ENCODE results near the gene SLC7A14.

SLC7A14 gene

DNA sequence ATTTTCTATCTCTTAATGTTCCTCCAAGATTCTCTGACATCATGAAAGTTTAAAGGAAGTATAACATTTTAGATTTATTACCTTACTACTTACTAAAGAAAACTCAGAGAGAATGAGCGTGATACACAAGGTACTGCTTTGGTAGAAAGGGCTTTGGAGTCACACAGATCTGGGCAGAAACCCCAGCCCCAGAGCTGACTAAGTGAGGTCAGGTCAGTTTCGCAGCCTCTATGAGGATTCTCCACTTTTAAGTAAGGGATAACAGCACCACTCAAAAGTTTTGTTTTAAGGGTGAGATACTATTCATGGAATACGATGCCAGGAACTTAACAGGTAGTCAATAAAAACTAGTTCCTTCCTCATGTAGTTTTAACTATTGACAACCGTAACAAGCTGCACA is 91.1 kb downstream of the SLC7A14 start:
- DNase-seq, result no peak

DNA sequence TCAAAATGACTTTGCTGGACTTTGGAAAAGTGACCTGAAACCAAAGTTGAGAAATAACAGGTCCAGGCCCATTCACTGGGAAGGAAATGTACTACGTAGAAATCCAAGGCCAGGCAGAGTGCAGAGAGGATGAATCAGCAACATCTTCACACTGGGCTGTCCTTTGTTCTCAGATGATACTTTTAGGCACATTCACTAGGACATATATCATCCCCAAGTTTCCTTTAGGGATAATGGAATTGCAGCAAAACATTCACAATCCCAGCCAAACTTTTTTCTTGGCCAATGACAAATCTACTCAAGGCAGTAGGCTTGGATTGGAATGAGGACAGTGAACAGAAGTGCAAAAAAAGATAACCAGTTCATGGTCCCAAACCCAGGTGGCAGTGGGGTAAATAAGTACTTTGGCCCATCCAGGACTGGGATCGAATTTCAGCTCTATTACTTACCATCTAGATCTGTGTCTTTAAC is 92.1 kb downstream of the SLC7A14 start:
- DNase-seq, result no peak

DNA sequence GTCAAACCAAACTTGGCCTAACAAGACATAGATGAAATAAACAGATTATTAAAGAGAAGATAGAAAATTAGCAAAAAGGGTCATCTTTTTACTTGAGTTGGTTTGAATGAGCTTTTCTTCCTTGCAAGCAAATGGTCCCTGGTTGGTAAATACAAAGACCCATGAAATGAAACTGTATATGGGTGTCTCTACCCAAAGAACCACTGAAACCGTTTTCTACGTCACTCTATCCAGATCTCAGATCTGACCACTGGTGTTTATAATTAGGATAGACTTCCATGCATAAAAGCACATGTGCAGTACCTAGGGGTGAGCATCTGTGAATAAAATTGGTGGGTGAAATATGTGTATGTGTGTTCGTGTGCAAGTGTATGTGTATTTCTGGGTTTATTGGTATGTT is 94.0 kb downstream of the SLC7A14 start:
- no peak for DNase-seq

DNA sequence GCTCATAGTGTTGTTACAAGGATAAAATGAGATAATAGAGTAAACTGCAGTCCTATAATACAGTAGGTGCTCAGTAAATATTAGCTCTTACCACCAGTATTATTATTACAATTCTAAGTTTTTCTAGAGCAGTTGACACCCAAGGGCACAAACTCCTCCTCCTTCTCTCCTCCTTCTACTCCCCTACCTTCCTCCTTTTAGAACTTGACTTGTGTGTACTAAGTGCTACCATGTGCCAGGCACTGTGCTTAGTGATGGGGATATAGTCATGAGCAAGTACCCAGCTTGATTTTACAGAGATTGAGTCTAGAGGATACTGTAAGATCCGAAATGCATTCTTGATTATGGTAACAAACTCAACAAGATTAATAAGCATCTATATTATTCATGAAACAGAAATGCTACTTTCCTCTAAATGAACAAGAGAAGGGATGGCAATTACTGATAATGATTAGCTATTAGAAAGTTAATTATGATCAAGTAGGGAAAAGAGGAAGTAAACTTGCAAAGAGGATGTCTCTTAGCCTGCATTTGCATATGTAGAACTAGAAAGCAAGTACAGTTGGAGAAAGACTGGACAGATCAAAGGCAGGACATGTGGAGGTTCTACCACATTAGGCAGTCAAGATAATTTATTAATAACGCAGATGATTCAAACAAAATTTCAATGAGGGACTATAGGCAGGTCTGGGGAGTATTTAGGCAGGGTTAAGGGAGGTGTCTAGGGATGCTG is 94.9 kb downstream of the SLC7A14 start:
- DNase-seq, result no peak

DNA sequence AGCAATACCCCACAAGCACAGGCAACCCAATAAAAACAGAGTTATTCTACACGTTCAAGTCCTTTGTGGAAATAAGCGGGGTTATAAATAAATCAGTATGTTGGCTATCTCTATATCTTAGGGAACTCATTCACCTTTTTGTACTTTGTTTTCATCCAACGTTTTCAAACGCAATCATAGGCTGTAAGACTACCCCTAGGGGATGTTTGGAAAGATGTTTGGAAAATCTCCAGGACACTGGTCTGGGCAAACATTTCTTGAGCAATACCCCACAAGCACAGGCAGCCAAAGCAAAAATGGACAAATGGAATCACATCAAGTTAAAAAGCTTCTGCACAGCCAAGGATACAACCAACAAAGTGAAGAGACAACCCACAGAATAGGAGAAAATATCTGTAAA is 97.1 kb downstream of the SLC7A14 start:
- no peak for DNase-seq

DNA sequence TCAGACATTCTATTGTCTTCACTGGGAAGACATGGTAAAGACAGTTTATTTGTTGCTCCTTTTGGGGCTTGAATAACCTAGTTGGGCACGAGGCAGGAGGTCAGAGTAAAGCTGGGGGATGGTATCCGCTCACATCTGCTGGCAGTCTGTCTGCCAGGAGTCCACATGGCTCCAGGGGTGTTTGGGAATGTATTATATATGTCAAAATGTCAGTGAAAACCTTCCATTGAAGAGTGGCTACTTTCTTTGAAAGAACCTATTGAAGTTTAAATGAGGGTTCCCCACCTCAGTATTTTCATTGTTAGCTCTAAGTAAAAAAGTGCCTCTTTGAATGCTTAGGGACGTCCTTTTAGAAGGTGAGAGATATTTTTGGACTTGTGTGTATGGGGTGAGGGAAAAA is 98.8 kb downstream of the SLC7A14 start:
- peak; percentile 10 for DNase-seq

DNA sequence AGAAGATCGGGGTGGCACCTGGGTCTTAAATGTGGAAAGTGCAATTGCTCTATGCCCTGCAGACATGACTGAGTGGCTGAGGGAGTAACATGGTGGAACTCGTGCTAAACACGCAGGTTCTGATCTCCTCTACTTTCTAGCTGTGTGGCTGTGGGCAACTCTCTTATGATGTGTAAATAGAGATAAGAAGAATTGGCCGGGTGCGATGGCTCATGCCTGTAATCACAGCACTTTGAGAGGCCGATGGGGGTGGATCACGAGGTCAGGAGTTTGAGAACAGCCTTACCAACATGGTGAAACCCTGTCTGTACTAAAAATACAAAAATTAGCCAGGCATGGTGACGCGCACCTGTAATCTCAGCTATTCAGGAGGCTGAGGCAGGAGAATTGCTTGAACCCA is 99.5 kb downstream of the SLC7A14 start:
- DNase-seq, result no peak

DNA sequence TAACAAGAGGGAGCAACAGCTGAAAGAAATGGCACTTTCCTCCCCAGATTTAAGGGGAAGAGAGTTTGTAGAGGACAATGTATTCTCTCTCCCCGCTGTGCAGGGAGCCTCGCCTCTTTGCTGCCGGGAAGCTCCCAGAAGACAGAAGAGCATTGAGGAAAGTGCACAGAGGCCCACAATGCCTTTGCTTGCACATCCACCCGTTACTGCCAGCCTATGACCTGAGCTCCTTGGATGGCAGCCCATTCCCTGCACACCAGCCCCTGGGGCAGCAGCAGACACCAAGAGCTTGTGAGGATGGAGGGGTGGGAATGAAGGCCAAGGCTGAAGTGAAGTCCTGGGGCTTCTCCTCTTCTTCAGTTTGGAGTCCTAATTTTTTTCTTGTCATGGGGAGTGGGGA is 100.2 kb downstream of the SLC7A14 start:
- no peak for DNase-seq

DNA sequence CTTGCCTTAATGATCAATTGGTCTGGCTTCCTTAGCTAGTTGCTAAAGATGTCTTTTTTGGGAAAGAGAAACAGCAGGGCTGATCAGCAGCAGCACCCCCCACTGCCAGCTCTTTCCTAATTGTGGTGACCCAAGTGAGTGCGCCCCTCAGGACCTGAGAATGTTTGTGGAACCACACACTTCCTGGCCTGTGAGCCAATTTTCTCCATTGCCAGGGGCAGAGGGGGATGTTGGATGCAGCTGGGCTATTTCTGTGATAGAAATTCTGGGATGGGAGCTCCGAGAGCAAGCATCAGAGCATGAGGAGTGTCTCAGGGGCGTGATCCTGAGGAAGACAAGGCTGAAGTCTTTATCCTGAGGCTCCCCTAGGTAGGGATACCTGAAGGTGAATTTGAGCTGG is 100.6 kb downstream of the SLC7A14 start:
- DNase-seq, result no peak

DNA sequence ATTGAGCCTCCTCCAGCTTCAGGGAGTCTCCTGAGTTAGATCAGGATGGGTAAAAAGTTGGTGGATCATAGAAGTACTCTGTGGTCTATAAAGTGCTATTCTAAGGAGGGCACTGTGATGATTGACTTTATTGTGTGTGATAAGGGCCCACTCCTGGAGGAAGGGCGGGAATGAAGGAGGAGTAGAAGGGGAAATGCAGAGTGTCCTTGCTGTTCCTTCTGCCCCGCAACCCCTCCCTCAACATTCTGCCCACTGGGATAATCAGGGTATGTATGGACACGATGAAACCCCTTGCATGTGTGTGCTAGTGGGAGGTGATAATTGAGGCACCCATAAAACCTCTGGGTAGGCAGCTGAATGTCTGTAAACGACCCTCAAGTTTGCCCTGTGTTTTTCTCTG is 101.0 kb downstream of the SLC7A14 start:
- no peak for DNase-seq

DNA sequence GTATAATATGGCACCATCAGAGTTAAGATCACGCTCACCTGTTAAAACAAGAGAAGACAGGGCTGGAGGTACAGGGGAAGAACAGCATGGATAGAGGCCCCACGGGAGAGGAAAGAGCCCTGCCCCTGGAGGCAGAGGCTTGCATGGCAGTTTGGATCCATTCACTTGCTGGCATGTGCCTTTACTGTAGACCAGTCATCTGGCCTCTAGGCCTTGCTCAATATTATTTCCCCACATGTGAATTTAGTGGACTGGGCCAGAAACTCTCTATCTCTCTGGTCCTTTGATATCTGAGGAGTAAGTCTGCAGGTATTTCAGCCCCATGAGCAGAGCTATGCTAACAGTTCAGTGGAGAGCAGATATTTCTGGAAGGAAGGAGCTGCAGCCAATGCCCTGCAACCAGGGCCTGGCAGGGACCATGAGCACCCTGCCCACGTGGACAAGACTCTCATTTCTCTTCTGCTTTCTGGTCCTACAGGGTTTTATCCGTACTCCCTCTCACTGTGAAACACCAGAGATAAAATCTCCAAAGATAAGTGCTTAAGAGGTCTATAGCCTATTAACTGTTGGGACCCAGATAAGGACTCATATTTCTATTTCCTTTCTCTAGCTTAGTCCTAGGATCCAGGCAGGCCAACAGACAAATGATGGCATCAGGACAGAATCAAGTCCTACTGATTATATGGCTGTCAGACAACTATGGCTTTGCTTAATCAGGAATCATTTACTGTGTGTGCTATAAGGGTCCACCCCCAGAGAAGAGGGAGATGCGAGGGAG is 102.2 kb downstream of the SLC7A14 start:
- DNase-seq, result peak; percentile 33

DNA sequence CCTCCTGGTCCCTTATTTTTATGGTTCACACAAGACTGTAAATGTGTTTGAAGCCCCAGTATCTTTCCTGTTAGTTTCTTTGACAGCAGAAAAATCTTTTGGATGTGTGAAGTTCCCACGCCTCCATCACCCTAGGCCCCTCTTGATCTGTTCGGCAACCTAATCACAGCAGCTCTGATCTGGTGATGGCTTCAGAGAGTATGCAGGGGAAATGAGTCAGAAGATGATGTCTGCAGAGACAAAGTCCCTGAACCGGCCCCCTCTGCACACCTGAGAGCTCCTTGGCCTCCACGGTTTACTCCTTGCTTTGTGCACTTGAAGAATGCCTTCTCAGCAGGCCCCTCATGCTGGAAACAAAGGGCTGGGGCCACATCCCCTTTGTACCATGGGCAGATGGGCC is 103.7 kb downstream of the SLC7A14 start:
- DNase-seq, result no peak

DNA sequence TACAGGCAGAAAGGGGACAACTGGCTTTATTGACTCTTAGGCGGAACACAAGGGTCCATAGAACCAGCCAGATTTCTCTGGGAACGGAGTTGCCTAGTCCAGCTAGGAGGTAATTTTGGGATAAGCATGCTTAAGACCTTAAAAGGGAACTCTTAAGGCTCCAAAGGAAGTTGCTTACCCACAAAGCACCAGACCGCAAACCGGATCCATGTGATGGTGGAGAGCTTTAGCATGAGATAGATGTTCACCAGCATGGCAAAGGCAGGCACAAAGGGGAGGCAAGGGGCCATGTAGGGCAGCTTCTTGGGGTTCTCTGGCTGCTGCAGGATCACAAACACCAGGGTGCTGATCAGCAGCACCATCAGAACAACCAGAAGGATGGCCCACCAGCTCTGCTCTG is 105.8 kb downstream of the SLC7A14 start:
- no peak for DNase-seq

DNA sequence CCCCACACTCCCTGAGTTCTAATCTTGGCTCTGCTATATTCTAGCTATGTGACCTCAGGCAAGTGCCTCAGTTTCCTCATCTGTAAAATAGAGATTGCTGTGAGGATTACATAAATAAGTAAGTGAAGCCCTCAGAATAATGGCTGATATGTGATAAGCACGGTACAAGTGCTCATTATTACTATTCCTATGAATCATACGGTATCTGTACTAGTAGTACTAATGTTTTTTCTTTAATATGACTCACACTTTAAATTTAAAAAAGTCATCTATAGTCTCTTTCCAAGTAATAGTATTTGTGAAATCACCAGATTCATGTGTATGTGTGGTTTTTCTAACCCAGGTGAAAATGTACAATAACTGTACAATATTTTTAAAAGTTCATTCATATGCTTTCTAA is 108.5 kb downstream of the SLC7A14 start:
- DNase-seq, result no peak

DNA sequence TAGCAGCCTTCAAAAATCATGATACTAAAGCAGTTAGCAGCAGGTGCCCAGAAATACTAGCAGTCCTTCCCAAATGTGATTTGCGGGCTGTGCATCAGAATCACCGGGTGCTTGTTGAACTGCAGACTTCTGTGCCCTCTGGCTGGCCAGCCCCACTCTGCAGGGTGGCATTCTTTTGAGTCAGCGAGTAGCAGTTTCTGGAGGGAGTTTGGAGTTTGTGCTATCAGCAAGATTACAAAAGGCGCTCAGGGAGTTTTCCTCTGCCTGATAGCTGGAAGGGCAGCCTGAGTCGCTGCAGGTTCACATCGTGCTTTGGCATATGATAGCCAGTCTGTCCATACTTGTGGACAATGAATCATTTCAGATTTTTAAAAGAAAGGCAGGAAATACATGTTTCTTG is 109.6 kb downstream of the SLC7A14 start:
- DNase-seq, result no peak

DNA sequence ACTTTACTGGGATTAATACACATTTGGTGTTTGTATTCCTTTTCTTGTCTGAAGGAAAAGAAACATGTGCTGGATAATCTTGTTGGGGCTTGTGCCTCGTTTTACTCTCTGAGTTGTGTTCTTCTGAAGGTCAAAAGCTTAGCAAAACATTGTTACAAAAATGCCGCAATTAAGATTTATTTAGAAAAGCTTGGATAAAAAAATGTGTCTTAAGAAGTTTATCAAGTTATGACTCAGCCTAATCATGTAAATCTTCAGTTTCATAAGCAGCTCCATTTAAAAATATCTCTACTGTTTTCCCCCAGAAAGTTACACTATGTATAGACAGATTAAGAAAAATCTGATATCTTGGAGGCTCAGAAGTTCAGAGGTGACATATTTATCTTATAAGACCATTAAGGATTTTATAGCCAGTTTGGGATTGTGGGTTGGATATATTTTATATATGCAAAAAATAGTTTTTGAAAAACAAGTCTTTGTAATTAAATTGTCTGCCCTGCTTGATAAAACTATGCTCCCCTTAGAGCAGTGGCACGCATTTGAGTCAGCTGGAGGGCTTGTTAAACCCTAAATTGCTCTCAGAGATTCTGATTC is 110.7 kb downstream of the SLC7A14 start:
- DNase-seq, result no peak

DNA sequence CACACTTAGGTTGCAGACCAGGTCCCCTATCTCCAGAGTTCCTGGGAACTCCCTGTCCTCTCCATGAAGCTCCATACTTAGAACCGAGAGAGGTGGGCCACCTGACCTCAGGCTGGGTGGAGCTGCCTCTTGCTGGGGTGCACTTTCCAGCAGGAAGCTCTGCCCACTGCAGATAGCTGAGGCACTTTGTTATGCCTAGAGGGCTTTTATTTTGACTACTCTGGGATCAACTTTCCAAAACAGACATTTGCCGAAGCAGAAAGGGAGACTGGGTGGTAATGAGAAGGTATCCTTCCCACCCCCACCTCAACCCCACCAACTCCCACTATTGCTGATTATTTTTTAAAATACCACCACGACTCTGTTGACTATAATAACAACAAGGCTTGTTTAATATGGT is 112.5 kb downstream of the SLC7A14 start:
- DNase-seq, result no peak

DNA sequence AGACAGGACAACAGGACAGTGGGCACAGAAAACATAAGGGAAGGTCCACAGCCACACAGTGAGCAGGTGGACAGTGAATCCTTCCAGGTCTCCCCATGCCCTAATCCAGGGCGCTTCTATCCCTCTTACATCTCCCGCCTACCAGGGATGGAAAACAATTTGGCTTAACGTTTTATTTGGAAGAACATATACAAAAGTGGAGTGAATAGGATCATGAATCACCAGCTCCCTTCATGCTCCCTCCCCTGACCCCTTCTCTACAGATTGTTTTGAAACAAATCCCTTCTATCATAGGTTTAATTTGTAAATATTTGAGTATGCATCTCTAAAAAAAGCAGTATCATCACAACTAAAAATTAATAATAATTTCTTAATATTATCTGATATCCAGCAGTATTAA is 114.7 kb downstream of the SLC7A14 start:
- peak; percentile 84 for DNase-seq

DNA sequence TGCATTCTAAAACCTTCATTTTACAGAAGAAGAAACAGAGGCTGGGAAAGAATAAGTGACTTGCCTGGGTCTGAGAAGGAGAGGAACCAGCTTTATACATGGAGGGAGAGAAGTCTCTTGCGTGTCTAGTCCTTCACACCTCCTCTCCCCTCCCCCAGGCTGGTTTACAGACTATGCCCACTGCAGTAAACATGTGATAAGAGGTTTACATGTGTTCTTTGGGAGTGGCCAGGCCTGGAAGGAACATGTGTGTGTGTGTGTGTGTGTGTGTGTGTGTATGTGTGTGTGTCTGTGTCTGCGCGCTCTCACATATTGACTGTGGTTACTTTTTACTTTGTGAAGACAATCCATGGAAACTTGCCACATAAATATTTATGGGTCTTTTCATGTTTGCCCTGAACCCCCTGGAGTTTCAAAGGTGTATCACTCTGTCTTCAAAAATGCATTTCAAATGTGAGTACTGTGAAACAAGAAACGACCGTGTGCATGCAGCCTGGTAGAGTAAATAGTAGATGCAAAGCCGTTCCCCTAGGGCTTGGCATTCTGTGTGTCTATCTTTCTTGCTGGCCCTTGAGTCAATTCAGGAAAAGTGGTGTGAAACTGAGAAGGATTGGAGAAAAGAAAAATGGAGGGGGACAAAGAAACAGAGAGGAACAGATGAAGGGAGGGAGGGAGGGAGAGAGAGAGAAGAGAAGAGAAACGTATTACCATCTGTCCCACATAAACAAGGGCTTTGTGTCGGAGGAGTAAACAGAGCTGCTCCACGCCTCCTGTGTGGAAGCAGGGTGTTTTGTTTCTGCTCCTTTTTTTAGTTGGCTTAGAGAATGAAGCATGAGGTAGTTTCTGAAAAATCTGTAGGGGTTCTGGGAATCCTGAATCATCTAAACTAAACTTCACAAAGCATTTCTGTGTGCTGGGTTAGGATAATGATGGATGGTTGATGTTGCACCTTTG is 115.5 kb downstream of the SLC7A14 start:
- DNase-seq, result peak; percentile 92

DNA sequence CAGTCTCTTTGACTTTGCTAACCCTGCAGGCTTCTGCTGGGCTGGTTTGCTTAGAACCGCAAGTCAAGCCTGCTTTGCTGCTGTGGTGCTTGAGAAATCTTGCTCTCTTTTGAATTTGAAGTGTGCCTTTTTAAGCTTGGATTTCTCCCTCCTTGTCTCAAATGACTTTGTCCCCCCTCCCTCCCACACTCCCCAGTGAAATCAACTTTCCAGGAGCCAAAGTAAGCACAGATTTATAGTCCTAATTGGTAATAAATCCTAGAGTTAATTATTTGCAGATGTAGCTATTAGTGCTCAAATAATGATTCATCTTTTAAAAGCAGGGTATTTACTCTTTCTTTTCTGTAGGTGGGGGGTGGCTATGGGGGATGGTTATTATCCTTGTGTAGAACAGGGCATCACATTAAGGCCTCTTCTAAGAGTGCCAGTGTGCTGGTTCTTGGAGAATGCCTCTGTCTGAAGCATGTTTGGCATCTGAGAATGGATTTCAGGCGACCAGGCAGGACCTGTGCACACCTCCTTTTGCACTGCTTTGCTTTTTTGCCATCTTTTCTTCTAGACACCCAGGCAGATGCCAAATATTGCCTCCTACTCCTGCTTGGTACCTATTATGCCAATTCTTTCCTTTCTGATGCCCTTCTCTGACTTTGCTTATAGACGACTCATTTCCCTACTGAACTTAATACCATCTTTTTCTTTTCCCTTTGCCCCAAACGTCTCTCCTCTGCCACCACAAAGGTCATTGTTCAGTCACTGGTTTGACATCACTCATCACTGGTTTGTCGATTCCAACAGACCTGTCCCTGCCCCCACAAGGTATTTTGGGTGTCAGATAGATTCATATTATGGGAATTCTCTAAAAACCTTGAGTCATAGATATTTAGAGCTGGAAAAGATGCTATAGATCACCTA is 116.5 kb downstream of the SLC7A14 start:
- DNase-seq, result peak; percentile 61

DNA sequence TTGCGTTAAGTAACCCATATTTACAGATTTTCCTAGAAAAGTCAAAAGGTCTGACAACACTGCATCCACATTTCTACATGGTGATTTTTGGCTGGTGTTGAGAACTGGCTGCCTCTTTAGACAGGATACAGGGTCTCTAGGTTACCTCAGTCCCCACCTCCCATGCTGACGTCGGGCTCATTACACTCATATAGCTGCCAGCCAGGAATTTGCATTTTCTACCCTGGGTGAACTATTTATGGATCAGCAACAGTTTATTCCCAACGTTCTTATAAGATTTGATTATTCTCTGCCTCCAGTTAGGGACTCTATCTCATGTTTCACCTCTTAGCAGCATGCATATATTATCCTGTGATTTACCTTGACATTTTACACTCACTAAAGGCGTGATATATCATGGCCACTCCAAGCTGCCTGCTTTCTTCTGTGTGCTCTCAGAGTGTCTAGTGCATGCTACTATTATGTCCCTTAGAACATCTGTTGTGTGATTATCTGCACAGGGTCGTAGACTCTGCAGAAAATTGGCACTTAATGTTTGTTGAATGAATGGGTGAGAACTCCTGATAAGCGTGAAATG is 118.2 kb downstream of the SLC7A14 start:
- peak; percentile 32 for DNase-seq
